ENCODE results near the gene TRIM39. TPM values are rescaled to one million over a fixed set of nuclear protein-coding genes. Genes with fewer than 3 reads are reported as not detected.
A peak's percentile ranks its signal among the peaks of the same experiment; 100 is the strongest.

TRIM39 gene
- total and polyA plus RNA-seq, 9 of the 15 experiments (the other 6 are each of a cell fraction or from before 2014, with no cell fraction given): 5.6 to 17.7 (median 12.8) TPM

- TF ChIP-seq JUND (IDR thresholded peaks at IDR 0.05; ENCODE audit: borderline replicate concordance, low read depth, low read length) (0 out of 2 replicates have a peak, but pooled peaks have one; percentile 2), JUND (tag; IDR thresholded peaks at IDR 0.05; ENCODE audit: borderline replicate concordance, low read depth, low read length) (no peak), ZNF830 (CRISPR knock-in tag; IDR thresholded peaks at IDR 0.05) (peak; percentile 15; the same call in 1 of the 2 replicates), ZNF76 (CRISPR knock-in tag; IDR thresholded peaks at IDR 0.05; ENCODE audit: borderline replicate concordance) (no peak), MECOM (CRISPR knock-in tag; IDR thresholded peaks at IDR 0.05) (no peak), PPARD (CRISPR knock-in tag; IDR thresholded peaks at IDR 0.05) (no peak), E2F4 (CRISPR knock-in tag; IDR thresholded peaks at IDR 0.05; ENCODE audit: low read depth) (no peak; the same call in 1 of the 2 replicates), ZNF512 (tag; IDR thresholded peaks at IDR 0.05) (no peak), SREBF1 (IDR thresholded peaks at IDR 0.05; ENCODE audit: borderline replicate concordance, low read depth, low read length) (no peak), SRSF3 (IDR thresholded peaks at IDR 0.05; ENCODE audit: insufficient read depth, low read length) (no peak), KAT2B (IDR thresholded peaks at IDR 0.05; ENCODE audit: low read depth, low read length) (no peak), TOE1 (IDR thresholded peaks at IDR 0.05; ENCODE audit: borderline replicate concordance) (0 out of 2 replicates have a peak, but pooled peaks have one; percentile 25), TOE1 (CRISPR knock-in tag; IDR thresholded peaks at IDR 0.05; ENCODE audit: borderline replicate concordance, low read depth) (no peak), THRA (IDR thresholded peaks at IDR 0.05) (no peak), SRSF9 (IDR thresholded peaks at IDR 0.05; ENCODE audit: borderline replicate concordance, low read depth, low read length) (no peak), CEBPB (tag; IDR thresholded peaks at IDR 0.05) (no peak), GABPB1 (CRISPR knock-in tag; IDR thresholded peaks at IDR 0.05) (peak; percentile 92), DACH1 (IDR thresholded peaks at IDR 0.05; ENCODE audit: partially characterized antibody) (no peak)
- TF ChIP-seq, protein P1, sequence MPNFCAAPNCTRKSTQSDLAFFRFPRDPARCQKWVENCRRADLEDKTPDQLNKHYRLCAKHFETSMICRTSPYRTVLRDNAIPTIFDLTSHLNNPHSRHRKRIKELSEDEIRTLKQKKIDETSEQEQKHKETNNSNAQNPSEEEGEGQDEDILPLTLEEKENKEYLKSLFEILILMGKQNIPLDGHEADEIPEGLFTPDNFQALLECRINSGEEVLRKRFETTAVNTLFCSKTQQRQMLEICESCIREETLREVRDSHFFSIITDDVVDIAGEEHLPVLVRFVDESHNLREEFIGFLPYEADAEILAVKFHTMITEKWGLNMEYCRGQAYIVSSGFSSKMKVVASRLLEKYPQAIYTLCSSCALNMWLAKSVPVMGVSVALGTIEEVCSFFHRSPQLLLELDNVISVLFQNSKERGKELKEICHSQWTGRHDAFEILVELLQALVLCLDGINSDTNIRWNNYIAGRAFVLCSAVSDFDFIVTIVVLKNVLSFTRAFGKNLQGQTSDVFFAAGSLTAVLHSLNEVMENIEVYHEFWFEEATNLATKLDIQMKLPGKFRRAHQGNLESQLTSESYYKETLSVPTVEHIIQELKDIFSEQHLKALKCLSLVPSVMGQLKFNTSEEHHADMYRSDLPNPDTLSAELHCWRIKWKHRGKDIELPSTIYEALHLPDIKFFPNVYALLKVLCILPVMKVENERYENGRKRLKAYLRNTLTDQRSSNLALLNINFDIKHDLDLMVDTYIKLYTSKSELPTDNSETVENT (CRISPR knock-in tag; IDR thresholded peaks at IDR 0.05): no peak
- TF ChIP-seq, protein P2, sequence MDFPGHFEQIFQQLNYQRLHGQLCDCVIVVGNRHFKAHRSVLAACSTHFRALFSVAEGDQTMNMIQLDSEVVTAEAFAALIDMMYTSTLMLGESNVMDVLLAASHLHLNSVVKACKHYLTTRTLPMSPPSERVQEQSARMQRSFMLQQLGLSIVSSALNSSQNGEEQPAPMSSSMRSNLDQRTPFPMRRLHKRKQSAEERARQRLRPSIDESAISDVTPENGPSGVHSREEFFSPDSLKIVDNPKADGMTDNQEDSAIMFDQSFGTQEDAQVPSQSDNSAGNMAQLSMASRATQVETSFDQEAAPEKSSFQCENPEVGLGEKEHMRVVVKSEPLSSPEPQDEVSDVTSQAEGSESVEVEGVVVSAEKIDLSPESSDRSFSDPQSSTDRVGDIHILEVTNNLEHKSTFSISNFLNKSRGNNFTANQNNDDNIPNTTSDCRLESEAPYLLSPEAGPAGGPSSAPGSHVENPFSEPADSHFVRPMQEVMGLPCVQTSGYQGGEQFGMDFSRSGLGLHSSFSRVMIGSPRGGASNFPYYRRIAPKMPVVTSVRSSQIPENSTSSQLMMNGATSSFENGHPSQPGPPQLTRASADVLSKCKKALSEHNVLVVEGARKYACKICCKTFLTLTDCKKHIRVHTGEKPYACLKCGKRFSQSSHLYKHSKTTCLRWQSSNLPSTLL (IDR thresholded peaks at IDR 0.05): no peak
These were observed 728 bp upstream of the TRIM39 start (continued) for GRCh38 chr6:30325873-30326525.
